GM23248 (cell line): Measurements from ENCODE around the gene PEPD.

Experiments
- EZH2 ChIP-seq: fragments of 200-600 bp; sonication (generic); IDR thresholded peaks from 2 replicates; pipeline ENCODE4 v1.6.1; 2018; ENCODE audit warnings: antibody characterized with exemption, mild to moderate bottlenecking; ENCODE audit not compliant: insufficient read depth, poor library complexity, severe bottlenecking
- EZH2phosphoT487 ChIP-seq: fragments of 200-600 bp; sonication (generic); IDR thresholded peaks from 2 replicates; pipeline ENCODE4 v1.6.1; 2018; ENCODE audit warnings: antibody characterized with exemption, moderate library complexity, mild to moderate bottlenecking, low read depth; ENCODE audit not compliant: insufficient read depth

DNA sequence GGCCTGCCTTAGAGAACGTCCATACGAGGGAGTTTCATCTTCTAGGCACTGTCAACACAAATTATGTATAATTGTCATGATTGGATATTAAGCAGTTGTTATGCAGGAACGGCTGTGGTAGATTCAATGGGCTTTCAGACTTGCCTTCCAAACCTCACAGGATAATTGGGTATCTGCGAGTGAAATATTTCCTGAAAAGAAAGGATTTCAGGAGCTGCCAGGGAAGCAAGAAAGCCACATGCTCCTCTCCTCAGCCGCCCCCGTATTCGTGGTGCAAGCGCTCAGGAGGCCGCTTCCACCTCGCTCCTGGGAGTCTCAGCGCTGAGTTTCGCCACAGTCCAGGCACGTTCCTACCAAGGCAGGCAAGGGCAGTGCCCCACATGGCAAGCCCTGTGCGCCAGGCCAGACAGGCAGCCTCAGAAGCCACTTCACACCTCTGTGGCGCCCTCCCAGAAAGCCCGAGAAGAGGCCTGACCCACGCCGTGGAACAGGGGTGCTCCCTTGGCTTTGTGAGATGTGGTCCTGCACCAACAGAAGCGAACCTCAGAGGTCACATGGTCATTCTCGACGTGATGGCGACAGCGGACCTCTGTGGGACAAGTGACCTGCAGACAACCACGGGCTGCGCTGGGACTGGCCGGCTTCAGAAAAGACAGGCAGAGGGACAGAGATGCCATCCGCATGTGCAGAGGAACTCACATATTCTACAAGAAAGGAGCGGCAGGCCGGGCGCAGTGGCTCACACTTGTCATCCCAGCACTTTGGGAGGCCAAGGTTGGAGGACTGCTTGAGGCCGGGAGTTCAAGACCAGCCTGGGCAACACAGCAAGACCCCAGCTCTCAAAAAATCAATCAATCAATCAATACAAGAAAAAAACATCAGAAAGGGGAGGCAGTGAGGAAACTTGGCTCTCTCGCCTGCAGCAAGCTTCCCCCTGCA, 106.7 kb downstream of the PEPD start:
- TF ChIP-seq EZH2phosphoT487 (no peak), EZH2 (no peak)
